Activated T-helper 1 cell treated with Interleukin-2 at 50 U/mL for 16 hours (primary cell): ENCODE measurements around the gene EEA1.
A peak's percentile ranks its signal among the peaks of the same experiment; 100 is the strongest.
"Not testable (repeated sequence)": the region's sequence is repeated elsewhere in the genome, so short reads cannot be mapped to it uniquely, and the experiment has no call there.

ENCODE experiments used
- DNase-seq: peaks from one replicate; pipeline ENCODE4 v3.0.0-alpha.2; 2020; ENCODE audit warnings: low read depth

EEA1 gene

DNA sequence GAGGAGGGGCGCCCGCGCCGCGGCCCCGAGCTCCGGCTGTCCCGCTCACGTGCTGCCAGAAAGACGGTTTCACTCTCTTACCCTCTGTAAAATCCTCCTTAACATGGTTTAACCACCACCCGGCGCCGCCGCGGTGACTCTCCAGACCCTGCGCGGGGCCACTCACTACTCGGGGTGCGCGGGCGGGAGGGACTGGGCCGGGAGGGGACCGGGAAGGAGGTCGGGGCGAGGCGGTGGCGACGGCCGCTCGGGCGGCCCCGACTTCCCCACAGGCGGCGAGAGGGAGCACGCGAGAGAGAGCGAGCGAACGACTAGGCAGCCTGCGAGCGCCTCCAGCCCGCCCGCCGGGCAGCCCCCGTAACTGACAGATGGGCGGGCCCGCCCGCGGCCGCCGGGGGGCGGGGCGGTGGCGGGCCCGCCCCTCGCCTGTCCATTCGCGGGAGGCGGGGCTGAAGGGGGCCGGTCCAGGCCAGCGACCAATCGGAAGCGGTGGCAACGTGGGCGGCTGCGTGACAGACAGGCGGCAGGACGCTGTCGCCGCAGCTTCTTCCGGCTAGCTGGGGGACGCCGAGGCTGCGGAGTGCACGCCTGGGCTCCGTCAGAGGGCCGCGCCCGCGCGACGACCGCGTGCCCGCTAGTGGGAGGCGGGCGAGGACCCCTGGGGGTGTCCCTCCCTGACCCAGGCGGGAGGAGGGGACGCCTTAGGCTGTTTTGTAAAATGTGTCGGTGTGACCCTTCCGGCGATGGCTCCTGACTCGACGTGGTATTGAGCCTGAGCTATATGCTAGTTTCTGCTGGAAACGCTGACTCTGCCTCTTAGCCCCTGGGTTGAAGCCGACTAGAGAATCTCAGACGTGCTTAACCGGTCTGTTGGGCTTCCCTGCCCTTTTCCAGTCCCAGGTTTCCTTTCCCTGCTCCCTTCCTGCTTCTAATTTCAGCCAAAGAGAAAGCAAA lies at the start of gene EEA1:
TSS of gene EEA1 (minus strand) at position 334 of the 954 bp plus-strand sequence. CDS start at position 105, 229 bp downstream.
- peak; percentile 95 for DNase-seq

DNA sequence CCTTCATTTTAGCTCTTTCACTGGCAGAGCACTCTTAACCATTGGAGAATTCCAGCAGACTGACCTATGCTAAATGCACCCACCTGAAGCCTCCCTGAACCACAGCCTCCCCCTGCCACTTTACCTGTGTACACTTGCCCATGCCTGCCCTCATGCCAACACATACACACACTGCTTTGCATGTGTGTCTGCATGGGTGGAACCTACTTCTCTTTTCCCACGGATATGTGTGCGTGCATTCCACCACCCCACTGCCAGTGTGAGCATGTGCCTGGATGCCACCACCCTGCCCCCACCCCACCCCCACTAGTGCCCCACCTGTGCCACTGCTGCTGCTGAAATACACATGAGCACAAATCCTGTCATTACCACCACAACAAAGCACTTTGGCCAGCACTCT lies 49.5 kb upstream of the EEA1 start:
- DNase-seq, result no peak

DNA sequence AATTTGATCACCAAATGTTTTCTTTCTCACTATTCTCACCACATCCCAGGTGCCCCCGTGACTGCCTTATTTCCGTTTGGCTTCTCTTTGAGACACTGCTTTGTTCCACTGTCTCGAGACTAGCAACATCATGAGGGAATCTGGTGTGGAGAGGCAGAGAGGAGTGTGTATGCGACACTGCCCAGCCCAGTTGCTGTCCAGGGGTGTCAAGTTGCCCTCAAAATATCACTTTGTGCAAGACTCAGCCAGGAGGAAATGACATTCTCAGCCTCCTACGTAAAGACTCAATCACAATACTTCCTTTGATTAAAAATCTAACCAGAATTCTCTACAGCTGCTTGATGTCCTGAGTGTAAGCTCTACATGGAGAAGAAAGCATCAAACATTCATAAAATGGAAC lies 48.2 kb upstream of the EEA1 start:
- no peak for DNase-seq

DNA sequence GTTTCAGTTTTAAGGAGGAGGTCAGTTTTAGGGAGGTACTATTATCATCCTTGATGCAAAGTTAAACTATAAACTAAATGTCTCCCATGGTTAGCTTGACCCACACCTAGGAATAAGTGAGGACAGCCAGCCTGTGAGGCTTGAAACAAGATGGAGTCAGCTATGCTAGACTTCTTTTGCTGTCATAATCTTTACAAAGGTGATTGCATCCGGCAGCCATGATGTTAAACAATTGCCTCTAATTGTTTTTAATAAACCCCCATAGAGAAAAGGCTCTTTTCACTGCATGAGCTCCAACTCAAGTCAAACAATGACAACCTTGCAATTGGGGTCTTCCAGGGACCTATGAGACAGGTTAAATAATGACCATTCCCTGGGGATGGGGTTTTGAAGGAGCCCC lies 45.7 kb upstream of the EEA1 start:
- no peak for DNase-seq

DNA sequence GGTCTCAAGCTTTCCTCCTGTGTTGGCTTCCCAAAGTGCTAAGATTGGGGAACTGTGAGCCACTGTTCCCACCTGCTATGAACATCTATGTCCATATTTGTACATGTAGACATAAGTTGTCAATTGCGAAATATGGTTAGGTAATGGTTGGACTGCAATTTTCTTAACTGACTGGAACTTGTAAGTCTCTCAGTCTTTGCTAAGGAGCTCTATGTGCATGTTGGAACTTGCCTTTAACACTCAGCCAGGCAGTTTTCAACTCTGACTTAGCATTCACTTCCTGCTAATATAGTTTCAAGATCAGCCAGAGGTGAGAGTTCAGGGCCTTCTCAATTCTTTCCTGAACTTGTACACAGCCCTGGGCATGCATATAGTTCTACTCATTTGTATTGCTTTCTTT lies 44.5 kb upstream of the EEA1 start:
- no peak for DNase-seq

DNA sequence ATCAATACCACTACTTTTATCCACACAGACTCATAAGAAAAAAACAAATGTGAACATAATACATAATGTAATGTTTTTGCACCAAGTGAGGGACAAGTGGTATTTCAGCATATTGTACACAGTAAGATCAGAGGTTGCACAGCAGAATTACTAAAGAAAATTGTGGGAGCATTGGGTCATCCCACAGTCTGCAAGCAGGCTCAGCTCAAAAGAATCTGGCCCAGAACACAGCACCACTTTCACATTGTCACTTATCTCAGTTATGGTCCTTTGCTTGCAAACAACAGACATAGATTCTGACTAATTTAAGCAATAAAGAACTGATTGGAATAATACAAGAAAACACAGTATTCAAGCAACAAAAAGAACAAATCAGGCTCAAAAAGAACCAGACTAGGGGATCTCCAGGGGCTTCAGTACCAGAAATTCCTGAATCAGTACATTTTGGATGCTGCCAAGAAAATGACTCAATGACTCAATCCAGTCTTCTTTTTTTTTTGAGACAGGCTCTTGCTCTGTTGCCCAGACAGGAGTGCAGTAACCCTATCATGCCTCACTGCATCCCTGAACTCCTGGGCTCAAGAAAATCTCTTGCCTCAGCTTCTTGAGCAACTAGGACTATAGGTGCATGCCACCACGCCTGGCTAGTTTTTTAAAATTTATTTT lies 42.9 kb upstream of the EEA1 start:
- no peak for DNase-seq

DNA sequence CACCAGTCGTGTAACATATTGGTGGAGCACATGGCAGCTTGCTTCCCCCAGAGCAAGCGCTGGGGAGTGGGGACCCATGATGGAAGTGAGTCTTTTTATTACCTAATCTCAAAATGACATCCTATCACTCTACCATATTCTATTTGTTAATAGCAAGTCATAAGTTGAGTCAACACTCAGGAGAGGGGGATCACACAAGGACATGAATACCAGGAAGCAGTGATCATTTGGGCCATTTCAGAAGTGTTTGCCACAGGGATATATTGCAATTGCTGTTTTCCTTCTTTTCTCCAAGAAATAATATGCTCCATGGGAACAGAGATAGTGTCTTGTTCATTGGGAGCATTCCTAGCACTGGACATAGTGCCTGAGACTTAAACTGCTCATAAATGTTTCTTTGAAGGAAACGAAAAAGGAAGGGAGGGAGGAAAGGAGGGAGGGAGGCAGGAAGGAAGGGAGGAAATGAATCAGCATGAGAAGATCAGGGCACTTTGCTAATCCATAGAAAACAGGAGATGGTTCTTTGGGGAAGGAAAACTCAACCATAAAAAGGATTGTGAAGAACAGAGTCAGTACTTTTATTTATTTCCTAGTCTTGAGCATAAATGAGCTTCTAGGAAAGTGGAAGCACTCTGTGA lies 39.2 kb upstream of the EEA1 start:
- DNase-seq, result no peak

DNA sequence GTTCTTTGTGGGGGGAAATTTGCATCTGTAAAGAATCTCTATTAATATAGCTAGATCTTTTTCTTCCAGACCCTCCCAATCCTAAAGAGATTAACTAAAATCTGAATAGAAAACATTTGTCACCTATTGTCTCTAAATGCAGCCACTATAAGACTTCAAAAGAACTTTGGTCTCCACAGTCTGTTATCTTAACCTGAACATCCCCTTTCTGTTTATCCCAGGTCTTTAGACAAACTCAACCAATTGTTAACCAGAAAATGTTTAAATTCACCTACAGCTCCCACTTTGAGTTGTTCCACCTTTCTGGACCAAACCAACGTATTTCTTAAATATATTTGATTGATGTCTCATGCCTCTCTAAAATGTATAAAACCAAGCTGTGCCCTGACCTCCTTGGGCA lies 35.3 kb upstream of the EEA1 start:
- not testable (repeated sequence) for DNase-seq

DNA sequence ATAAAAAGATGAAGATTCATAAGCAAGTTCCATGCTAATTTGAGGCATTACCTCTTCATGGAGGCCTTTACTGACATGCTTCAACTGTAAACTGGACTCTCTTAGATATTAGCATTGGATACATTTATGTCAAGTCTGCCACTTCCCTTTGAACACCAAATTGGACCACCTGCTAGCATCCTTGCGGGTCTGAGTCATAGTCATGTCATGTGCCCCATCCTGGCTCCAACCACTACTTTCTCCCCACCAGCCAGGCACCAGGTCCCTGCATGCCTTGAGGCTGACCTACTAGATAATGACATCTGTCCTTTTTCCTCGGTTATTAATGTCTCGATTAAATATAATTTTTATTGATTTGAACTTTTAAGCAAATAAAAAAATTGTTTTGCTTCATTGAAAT lies 32.9 kb upstream of the EEA1 start:
- no peak for DNase-seq

DNA sequence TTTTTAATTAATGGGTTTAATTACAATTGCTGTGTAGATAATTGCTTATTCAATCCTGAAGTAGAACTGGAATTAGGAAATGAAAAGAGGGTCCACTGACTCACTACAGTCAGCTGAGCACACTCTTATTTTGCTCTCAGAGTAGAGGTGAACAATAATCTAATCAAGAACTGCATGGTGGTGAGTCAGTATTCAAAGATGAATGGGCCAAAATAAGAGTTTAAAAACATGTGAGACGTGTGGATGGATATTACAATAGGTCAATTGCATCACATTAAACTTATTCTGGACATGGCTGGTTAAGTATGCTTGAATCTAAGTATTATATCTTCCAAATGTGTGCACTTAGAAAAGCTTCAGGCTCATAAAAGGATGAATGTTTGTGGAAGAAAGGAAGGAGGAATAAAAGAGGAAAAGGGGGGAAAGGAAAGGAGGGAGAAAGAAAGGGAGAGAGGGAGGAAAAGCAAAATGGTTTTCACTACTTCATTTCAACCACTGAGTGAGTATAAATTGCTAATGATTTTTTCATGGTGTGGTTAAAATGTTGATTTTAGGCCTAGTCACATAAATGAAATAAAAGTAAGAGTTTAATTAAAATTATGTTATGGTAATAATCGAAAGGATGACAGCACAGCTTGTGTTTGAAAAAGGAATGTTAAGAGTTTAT lies 27.0 kb upstream of the EEA1 start:
- DNase-seq, result no peak

DNA sequence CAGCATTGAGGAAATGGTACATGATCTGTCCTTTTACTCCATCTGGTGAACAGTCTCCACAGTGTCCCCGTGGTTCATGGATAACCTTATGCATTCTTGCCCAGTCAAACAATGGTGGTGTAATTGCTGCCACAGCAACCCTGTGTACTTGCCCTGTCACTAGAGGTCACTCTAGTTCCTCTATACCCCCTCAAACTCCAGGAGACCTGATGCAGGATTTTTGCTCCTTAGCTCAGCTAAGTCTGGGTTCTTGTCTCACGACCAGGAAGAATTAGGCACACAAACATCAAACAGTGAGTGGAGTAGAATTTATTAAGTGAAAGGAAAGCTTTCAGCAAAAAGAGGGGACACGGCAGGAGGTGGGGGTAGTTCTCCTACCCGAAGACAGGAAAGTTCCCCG lies 24.7 kb upstream of the EEA1 start:
- no peak for DNase-seq

DNA sequence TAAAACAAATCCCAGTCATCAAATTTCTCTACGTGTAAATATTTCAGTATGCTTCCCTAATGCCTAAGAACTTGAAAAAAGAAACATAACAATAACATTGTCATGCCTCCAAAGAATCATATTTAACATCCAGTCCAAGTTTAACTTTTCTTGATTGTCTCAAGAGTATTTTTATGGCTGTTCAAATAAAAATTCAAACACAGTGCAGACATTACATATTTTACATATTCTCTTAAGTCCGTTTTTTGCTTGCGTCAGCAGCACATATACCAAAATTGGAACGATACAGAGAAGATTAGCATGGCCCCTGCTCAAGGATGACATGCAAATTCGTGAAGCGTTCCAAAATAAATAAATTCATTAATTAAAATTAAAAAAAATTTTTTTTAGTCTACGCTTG lies 23.3 kb upstream of the EEA1 start:
- DNase-seq, result no peak

DNA sequence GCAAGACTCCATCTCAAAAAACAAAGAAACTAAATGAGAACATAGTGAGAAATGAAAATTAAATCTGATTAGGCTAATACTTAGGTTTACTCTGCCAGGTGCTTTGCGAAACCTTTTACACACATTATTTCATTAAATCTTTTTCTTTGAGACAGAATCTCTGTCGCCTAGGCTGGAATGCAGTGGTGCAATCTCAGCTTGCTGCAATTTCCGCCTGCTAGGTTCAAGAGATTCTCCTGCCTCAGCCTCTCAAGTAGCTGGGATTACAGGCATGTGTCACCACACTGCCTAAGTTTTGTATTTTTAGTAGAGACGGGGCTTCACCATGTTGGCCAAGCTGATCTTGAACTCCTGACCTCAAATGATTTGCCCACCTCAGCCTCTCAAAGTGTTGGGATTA lies 21.9 kb upstream of the EEA1 start:
- no peak for DNase-seq

DNA sequence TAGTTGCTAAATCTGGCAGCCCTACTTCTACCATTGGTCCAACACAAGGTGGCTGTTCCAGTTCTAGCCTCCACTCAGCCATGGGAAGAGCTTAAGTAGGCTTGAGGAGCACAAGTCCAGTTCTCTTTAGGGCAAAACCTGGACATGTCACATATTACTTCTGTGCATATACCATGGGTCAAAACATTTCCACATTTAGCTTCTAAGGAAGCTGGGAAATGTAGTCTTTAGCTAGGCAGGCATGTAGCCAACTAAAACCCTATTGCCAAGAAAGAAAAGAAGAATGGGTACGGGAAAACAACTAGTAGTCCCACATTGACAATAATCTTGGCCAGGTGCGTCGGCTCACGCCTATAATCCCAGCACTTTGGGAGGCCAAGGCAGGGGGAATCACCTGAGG lies 20.9 kb upstream of the EEA1 start:
- DNase-seq, result no peak

DNA sequence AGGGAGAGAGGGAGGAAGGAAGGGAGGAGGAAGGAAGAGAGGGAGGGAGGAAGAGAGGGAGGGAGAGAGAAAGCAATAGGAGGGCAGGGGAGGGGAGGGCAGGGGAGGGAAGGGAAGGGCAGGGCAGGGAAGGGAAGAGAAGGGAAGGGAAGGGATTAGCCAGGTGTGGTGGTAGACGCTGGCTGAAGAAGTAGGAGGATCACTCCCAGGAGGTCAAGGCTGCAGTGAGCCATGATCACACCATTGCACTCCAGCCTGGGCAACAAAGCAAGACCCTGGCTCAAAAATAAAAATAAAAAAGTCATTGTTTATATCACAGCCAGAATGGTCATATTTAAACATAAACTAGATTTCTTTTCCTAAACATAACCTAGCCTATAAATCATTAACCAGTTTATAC lies 20.4 kb upstream of the EEA1 start:
- no peak for DNase-seq

DNA sequence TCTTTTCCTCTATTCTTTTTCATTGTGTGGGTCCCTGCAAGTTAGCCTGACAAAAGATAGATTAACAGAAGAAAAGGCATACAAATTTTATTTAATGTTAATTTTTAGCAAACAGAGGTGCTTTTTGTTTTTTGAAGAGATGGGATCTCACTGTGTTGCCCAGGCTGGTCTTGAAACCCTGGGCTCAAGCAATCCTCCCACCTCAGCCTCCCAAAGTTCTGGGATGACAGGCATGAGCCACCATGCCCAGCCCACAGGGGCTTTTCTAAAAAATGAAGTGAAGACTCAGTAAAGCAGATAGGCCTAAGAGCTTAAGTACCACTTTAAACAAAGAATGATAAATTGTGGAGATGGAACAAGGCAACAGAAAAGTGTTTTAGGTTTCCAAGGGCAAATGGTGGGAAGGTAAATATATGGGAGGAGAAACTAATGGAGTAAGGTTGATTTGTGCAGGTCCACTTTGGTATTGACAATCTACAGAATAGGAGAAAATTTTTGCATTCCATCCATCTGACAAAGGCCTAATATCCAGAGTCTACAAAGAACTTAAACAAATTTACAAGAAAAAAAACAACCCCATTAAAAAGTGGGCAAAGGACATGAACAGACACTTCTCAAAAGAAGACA lies 18.6 kb upstream of the EEA1 start:
- no peak for DNase-seq

DNA sequence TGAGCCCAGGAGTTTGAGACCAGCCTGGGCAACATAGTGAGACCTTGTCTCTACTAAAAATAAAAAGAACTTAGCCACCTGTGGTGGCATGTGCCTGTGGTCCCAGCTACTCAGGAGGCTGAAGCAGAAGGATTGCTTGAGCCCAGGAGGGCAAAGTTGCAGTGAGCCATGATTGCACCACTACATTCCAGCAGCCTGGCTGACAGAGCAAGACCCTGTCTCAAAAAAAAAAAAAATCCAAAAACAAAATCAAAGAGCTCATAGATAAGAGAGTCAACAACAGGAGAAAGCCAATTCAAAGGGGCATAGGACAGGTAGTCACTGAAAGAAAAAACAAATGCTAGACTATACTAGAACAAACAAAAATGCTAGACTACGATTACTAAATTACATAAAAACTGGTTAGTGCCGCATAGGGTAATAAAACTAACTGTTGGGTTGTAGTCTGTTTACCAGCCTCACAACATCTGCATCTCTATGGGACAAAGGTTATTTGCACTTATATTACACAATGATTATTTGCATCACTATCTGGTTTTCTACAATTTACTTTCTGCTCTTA lies 16.6 kb upstream of the EEA1 start:
- DNase-seq, result no peak

DNA sequence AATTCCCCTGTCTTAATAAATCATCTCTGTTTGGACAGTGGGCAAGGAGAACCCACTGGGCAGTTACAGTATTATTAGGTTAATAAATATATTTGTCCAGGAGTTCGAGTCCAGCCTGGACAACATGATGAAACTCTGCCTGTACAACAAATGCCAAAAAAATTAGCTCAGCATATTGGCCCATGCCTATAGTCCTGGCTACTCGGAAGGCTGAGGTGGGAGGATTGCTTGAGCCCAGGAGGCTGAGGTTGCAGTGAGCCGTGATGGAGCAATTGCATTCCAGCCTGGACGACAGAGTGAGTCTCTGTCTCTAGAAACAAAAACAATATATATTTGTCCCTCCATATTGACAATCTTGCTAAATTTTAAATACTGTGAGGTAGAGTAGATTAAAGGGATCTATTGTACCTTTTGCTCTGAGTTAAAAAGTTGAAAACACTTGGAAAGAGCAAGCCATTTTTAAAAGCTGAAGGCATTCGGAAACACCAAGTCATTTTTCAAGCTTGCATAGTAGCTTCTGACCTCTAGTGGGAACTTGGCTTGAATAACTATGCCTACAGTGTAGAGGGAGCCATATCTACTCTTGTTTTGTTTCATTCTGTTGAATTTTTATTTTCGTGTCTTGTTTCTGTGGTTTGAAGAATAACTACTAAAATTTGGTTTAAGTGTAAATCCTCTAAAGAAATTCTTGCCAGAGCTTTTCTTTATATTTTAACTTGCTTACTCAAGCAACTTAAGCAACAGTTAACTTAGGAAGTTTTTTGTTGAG lies 14.6 kb upstream of the EEA1 start:
- no peak for DNase-seq

DNA sequence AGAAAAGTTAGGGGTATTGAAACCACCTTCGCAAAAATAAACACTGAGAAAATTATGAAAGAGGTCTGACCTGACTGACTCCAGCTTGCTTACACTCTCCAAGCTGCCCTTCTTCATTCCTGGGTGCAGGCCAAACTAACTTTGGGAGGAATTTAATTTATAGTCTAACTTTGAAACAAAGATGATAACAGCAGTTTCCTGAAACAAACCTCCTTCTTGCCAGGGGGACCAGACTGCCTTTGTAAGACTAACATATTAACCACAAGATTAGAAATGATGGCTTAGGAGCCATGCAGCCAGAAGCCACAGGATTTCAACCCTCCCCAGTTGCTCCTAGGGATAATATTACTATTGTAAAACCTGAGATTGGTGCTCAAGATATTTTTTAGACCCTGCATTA lies 13.8 kb upstream of the EEA1 start:
- no peak for DNase-seq

DNA sequence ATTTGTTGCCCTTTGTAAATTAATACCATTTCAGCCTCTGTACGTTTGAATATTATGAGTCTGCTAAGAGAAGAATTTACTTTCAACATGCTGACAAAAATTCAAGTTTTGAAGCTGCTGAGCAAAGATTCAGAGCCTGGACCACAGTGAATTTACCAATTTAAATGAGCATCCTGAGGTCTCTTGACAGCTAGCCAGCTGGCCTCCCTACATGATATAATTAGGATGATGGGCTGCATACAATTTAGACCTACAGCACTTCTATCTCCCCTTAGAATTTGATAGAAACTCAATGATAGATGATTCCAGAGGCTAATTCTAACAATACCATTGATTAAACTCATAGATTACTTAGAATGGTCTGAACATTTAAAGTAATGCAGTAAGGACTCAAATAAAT lies 10.0 kb upstream of the EEA1 start:
- DNase-seq, result no peak

DNA sequence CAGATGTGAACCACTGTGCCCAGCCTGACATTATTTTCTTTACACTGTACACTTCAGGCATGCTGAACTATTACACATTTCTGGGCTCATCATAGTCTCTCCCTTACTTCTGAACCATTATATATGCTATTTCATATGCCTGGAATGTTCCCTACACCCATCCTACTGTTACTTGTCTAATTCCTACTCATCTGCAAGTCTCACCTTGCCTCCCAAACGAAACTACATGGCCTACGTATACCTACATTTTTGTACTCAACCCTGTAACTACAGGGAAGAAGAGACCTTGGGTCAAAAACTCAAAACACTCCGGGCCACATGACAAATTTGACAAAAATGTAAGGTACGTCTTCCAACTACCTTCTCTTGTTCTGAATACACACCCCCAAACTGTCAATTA lies 9.5 kb upstream of the EEA1 start:
- no peak for DNase-seq
